ENCODE results near the gene MMRN1. TPM values are rescaled to one million over a fixed set of nuclear protein-coding genes. Genes with fewer than 3 reads are reported as not detected.

Gene MMRN1
- total RNA-seq, 1 donor from 2014 or later = 0.34 TPM

DNA sequence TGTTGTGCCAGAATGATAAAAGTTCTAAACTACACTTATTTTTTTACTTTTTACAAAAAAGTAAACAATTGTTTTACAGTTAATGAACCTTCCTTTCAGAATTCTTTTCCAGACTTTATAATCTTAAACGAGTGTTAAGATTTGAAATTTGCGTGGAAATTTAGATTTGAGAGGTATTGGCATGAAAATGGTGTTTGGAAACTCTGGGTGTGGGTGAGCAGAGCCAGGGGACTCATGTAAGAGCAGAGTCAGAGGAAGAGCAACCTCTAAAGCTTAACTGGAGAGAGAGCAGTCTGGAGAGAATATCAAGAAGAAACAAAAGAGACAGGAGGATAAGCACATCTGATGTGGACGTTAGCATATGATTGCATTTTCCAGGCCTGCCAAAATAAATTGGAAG lies 48.2 kb downstream of the MMRN1 start:
- H3K4me1 Mint-ChIP-seq (ENCODE audit: low read depth, unreplicated experiment) = peaks cover 1% of the 10 kb centered on the region
- Histone ChIP-seq H4K20me1 (ENCODE audit: insufficient read depth, low read length) (no peaks in the 10 kb centered on the region), H3K79me2 (ENCODE audit: insufficient read depth, low read length) (no peaks in the 10 kb centered on the region), H3K9me3 (ENCODE audit: insufficient read depth, low read depth, low read length) (no peaks in the 10 kb centered on the region), H3K9ac (ENCODE audit: low read length) (no peak overlapping the region), H3K4me3 (ENCODE audit: insufficient read depth, low read depth, low read length) (no peak overlapping the region), H3K27ac (ENCODE audit: low read depth, low read length) (no peak overlapping the region), H2AFZ (ENCODE audit: low read depth, low read length) (no peak overlapping the region), H3K36me3 (ENCODE audit: insufficient read depth, low read length) (no peaks in the 10 kb centered on the region), H3K4me2 (ENCODE audit: low read length) (no peak overlapping the region), H3K27me3 (ENCODE audit: insufficient read depth, low read length) (no peaks in the 10 kb centered on the region), H3K4me1 (ENCODE audit: insufficient read depth, low read length) (no peaks in the 10 kb centered on the region)
- H3K9me3 Mint-ChIP-seq (ENCODE audit: unreplicated experiment) = no peaks in the 10 kb centered on the region
- FAIRE-seq = no peak
- H3K27me3 Mint-ChIP-seq (ENCODE audit: low read depth, unreplicated experiment) = no peaks in the 10 kb centered on the region
- DNase-seq (ENCODE audit: low read depth) = no peak
- H3K4me3 Mint-ChIP-seq (ENCODE audit: unreplicated experiment) = no peak overlapping the region
- H3K36me3 Mint-ChIP-seq (ENCODE audit: low read depth, unreplicated experiment) = no peaks in the 10 kb centered on the region
- TF ChIP-seq EZH2 (IDR thresholded peaks at IDR 0.05; ENCODE audit: insufficient read depth, low read length) = no peak
- TF ChIP-seq, protein P1, sequence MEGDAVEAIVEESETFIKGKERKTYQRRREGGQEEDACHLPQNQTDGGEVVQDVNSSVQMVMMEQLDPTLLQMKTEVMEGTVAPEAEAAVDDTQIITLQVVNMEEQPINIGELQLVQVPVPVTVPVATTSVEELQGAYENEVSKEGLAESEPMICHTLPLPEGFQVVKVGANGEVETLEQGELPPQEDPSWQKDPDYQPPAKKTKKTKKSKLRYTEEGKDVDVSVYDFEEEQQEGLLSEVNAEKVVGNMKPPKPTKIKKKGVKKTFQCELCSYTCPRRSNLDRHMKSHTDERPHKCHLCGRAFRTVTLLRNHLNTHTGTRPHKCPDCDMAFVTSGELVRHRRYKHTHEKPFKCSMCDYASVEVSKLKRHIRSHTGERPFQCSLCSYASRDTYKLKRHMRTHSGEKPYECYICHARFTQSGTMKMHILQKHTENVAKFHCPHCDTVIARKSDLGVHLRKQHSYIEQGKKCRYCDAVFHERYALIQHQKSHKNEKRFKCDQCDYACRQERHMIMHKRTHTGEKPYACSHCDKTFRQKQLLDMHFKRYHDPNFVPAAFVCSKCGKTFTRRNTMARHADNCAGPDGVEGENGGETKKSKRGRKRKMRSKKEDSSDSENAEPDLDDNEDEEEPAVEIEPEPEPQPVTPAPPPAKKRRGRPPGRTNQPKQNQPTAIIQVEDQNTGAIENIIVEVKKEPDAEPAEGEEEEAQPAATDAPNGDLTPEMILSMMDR (IDR thresholded peaks at IDR 0.05; ENCODE audit: insufficient read depth, low read depth, low read length) = no peak
- no peak overlapping the region for H3K27ac Mint-ChIP-seq (ENCODE audit: unreplicated experiment)

DNA sequence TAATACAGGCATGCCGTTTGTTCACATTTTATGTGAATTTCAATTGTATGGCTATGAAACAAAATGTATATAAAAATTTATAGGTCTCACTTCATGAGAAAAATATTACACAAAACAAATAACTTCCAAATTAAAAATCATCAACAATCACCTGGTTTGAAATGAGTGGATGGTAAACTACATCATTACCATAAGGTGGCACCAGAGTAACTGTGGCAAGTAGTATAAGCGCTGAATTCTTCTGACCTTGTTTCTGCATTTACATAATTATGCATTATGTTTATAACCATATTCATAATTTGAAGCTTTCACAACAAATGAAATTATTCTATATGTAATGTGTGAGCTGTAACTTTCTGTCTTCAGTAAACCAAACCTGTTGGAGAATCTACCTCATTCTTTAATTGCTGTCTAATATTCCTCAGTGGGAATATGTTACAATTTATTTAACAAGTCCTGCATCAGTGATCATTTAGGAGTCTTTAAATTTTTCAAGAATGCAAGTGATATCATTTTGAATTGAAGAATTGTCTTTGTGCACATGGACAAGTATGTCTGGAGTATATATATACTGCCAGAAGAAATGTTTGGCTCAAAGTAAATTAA lies 55.2 kb downstream of the MMRN1 start:
- H3K4me3 Mint-ChIP-seq (ENCODE audit: unreplicated experiment) = no peak overlapping the region
- H3K4me1 ChIP-seq (ENCODE audit: insufficient read depth, low read length) = no peaks in the 10 kb centered on the region
- H3K9ac ChIP-seq (ENCODE audit: low read length) = no peak overlapping the region
- H3K4me2 ChIP-seq (ENCODE audit: low read length) = no peak overlapping the region
- H3K36me3 ChIP-seq (ENCODE audit: insufficient read depth, low read length) = no peaks in the 10 kb centered on the region
- no peaks in the 10 kb centered on the region for H3K27me3 Mint-ChIP-seq (ENCODE audit: low read depth, unreplicated experiment)
- H3K27me3 ChIP-seq (ENCODE audit: insufficient read depth, low read length) = no peaks in the 10 kb centered on the region
- no peaks in the 10 kb centered on the region for H4K20me1 ChIP-seq (ENCODE audit: insufficient read depth, low read length)
- H3K36me3 Mint-ChIP-seq (ENCODE audit: low read depth, unreplicated experiment) = no peaks in the 10 kb centered on the region
- DNase-seq (ENCODE audit: low read depth) = no peak
- TF ChIP-seq, protein P1 (IDR thresholded peaks at IDR 0.05; ENCODE audit: insufficient read depth, low read depth, low read length) = no peak
- TF ChIP-seq EZH2 (IDR thresholded peaks at IDR 0.05; ENCODE audit: insufficient read depth, low read length) = no peak
- no peak for FAIRE-seq
- no peaks in the 10 kb centered on the region for H3K79me2 ChIP-seq (ENCODE audit: insufficient read depth, low read length)
- no peaks in the 10 kb centered on the region for H3K4me1 Mint-ChIP-seq (ENCODE audit: low read depth, unreplicated experiment)
- H3K27ac ChIP-seq (ENCODE audit: low read depth, low read length) = no peak overlapping the region
- H3K4me3 ChIP-seq (ENCODE audit: insufficient read depth, low read depth, low read length) = no peak overlapping the region
- no peak overlapping the region for H3K27ac Mint-ChIP-seq (ENCODE audit: unreplicated experiment)
- H2AFZ ChIP-seq (ENCODE audit: low read depth, low read length) = no peak overlapping the region
- H3K9me3 ChIP-seq (ENCODE audit: insufficient read depth, low read depth, low read length) = no peaks in the 10 kb centered on the region
- no peaks in the 10 kb centered on the region for H3K9me3 Mint-ChIP-seq (ENCODE audit: unreplicated experiment)

DNA sequence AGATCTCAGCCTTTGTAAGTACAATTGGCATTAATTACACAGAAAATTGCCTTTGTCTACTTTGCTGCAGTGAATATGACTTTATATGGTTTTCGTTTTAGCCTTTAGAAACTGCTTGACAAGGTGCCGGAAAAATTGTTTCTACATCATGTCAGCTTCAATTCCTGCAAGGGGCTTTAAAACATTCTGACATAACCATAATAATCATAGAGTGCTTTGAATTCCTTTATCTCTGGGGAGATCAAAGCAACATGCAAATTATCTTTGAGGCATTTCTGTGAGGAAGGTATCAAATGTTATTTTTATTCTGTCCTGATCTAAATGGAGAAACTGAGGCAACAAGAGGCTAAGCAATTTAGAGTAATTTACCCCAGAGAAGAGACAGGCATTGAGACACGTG lies 57.8 kb downstream of the MMRN1 start:
- Mint-ChIP-seq H3K27ac (ENCODE audit: unreplicated experiment) (no peak overlapping the region), H3K9me3 (ENCODE audit: unreplicated experiment) (no peaks in the 10 kb centered on the region), H3K27me3 (ENCODE audit: low read depth, unreplicated experiment) (no peaks in the 10 kb centered on the region), H3K36me3 (ENCODE audit: low read depth, unreplicated experiment) (no peaks in the 10 kb centered on the region), H3K4me3 (ENCODE audit: unreplicated experiment) (no peak overlapping the region), H3K4me1 (ENCODE audit: low read depth, unreplicated experiment) (no peaks in the 10 kb centered on the region)
- no peak overlapping the region for H3K9ac ChIP-seq (ENCODE audit: low read length)
- no peaks in the 10 kb centered on the region for H4K20me1 ChIP-seq (ENCODE audit: insufficient read depth, low read length)
- no peak for DNase-seq (ENCODE audit: low read depth)
- no peak overlapping the region for H3K27ac ChIP-seq (ENCODE audit: low read depth, low read length)
- no peak for TF ChIP-seq EZH2 (IDR thresholded peaks at IDR 0.05; ENCODE audit: insufficient read depth, low read length)
- TF ChIP-seq, protein P1 (IDR thresholded peaks at IDR 0.05; ENCODE audit: insufficient read depth, low read depth, low read length) = no peak
- FAIRE-seq = no peak
- no peak overlapping the region for H3K4me2 ChIP-seq (ENCODE audit: low read length)
- H3K4me1 ChIP-seq (ENCODE audit: insufficient read depth, low read length) = no peaks in the 10 kb centered on the region
- no peak overlapping the region for H2AFZ ChIP-seq (ENCODE audit: low read depth, low read length)
- no peaks in the 10 kb centered on the region for H3K9me3 ChIP-seq (ENCODE audit: insufficient read depth, low read depth, low read length)
- no peaks in the 10 kb centered on the region for H3K27me3 ChIP-seq (ENCODE audit: insufficient read depth, low read length)
- H3K4me3 ChIP-seq (ENCODE audit: insufficient read depth, low read depth, low read length) = no peak overlapping the region
- no peaks in the 10 kb centered on the region for H3K36me3 ChIP-seq (ENCODE audit: insufficient read depth, low read length)
- no peaks in the 10 kb centered on the region for H3K79me2 ChIP-seq (ENCODE audit: insufficient read depth, low read length)
